K562 (cell line): ENCODE data around the gene INSR. TPM values are rescaled to one million over a fixed set of nuclear protein-coding genes. Genes with fewer than 3 reads are reported as not detected.

Experiments used
- ATAC-seq: fragments of 200-7000 bp; cut with Tn5 transposase; 3 replicates; pipeline ENCODE4 v1.9.1; 2020; ENCODE audit warnings: moderate library complexity
- BruUV-seq: library from RNA; stranded (reverse); fragments of 400-500 nt; replicated peaks from 2 replicates; lab custom pipeline; 2021; lab: Mats Ljungman, UMichigan
- CTCF ChIA-PET: fragments of 300-600 bp; formaldehyde crosslinking; extraction: SDS; loops from one replicate; lab custom pipeline; 2021; ENCODE audit warnings: low intra/inter-chr PET ratio; lab: Yijun Ruan, JAX
- POLR2A ChIA-PET: fragments of 300-600, 350-650 bp; sonication (Branson Sonifier 250); formaldehyde crosslinking; extraction: SDS; loops from one replicate; lab custom pipeline; 2021; ENCODE audit warnings: antibody characterized with exemption, inconsistent platforms; lab: Yijun Ruan, JAX
- DNase-seq, 4 experiments: peaks; one replicate each; pipeline versions ENCODE4 v3.0.0 to v3.0.0-alpha.2; 2011 to 2018; ENCODE audit warnings: low spot score in 3 of 4, mixed read lengths in 3 of 4; ENCODE audit errors: extremely low read depth in 1 of 4
- FAIRE-seq: peaks from 2 replicates; lab custom pipeline; 2011; peaks lifted over from hg19 to GRCh38; lab: Jason Lieb, UNC
- H2AFZ ChIP-seq: 2 replicates; pipeline ENCODE4 v1.6.0; 2011; ENCODE audit warnings: low read depth, low read length, control low read depth, inconsistent platforms
- H3K27ac ChIP-seq: fragments of 200-600 bp; 3 replicates; pipeline ENCODE4 v1.8.0; 2011; ENCODE audit warnings: low read depth, mild to moderate bottlenecking, control low read depth, inconsistent platforms, low read length, moderate library complexity, mixed read lengths; ENCODE audit errors: extremely low read depth
- H3K27me3 ChIP-seq, 2 experiments: fragments of 300-600 bp in 1 of 2; 2 replicates in 1 of 2; 3 replicates in 1 of 2; pipeline versions ENCODE4 v1.6.0 to v1.8.0; 2011; ENCODE audit warnings: inconsistent platforms in 2 of 2, low read length in 2 of 2, mild to moderate bottlenecking in 1 of 2, mixed read lengths in 1 of 2, moderate library complexity in 1 of 2; ENCODE audit not compliant: control insufficient read depth in 2 of 2, insufficient read depth in 2 of 2
- H3K36me3 ChIP-seq: fragments of 300-600 bp; 3 replicates; pipeline ENCODE4 v1.8.0; 2011; ENCODE audit warnings: mild to moderate bottlenecking, low read length, inconsistent platforms; ENCODE audit not compliant: control insufficient read depth, insufficient read depth
- H3K4me1 ChIP-seq, 2 experiments: fragments of 200-600 bp in 1 of 2; replicated peaks in 1 of 2; 2 replicates in 1 of 2; 3 replicates in 1 of 2; pipeline versions ENCODE4 v1.5.1 to v1.8.0; 2011; ENCODE audit warnings: inconsistent platforms in 2 of 2, low read length in 2 of 2, mild to moderate bottlenecking in 1 of 2, mixed read lengths in 1 of 2, moderate library complexity in 1 of 2; ENCODE audit not compliant: control insufficient read depth in 2 of 2, insufficient read depth in 2 of 2
- H3K4me2 ChIP-seq: 2 replicates; pipeline ENCODE4 v1.6.1; 2011; ENCODE audit warnings: low read length, control low read depth, inconsistent platforms, mixed read lengths; ENCODE audit not compliant: insufficient read depth
- H3K4me3 ChIP-seq: fragments of 200-600 bp; sonication (generic), shearing (Covaris generic); 2 replicates; pipeline ENCODE4 v1.5.1; 2016; ENCODE audit warnings: control low read depth, inconsistent platforms
- H3K79me2 ChIP-seq: fragments of 200-600 bp; 3 replicates; pipeline ENCODE4 v1.8.0; 2011; ENCODE audit warnings: low read length, inconsistent platforms; ENCODE audit not compliant: control insufficient read depth, insufficient read depth
- H3K9ac ChIP-seq, 2 experiments: 2 replicates each; pipeline versions ENCODE4 v1.6.0 to v1.6.1; 2011; ENCODE audit warnings: low read depth in 2 of 2, low read length in 2 of 2, control low read depth in 1 of 2, inconsistent platforms in 1 of 2, mild to moderate bottlenecking in 1 of 2, mixed read lengths in 1 of 2; ENCODE audit not compliant: insufficient read depth in 1 of 2
- H3K9me1 ChIP-seq: one replicate; pipeline ENCODE4 v1.6.0; 2011; ENCODE audit warnings: inconsistent platforms, mild to moderate bottlenecking, low read length, moderate library complexity; ENCODE audit not compliant: control insufficient read depth, insufficient read depth
- H3K9me3 ChIP-seq: replicated peaks from 2 replicates; pipeline ENCODE4 v1.5.1; 2011; ENCODE audit warnings: low read depth, low read length, inconsistent platforms; ENCODE audit not compliant: control insufficient read depth, insufficient read depth
- H4K20me1 ChIP-seq: replicated peaks from 2 replicates; pipeline ENCODE4 v1.6.1; 2011; ENCODE audit warnings: low read length, inconsistent platforms, mixed read lengths; ENCODE audit not compliant: control insufficient read depth, insufficient read depth
- ADNP ChIP-seq: fragments of 200-800 bp; sonication (Bioruptor generic); IDR thresholded peaks from 2 replicates; pipeline ENCODE4 v1.6.1; 2016; ENCODE audit warnings: missing genetic modification characterization, missing compliant biosample characterization
- ATF1 ChIP-seq, 2 experiments: fragments of 450-650 bp in 1 of 2; IDR thresholded peaks; 2 replicates each; pipeline ENCODE4 v1.6.1; 2016; ENCODE audit warnings: missing compliant biosample characterization in 1 of 2, missing genetic modification characterization in 1 of 2
- CBX1 ChIP-seq: sonication (generic); IDR thresholded peaks from 2 replicates; pipeline ENCODE4 v1.6.1; 2016; ENCODE audit warnings: antibody characterized with exemption, low read depth, mild to moderate bottlenecking
- IRF2 ChIP-seq: sonication (generic); formaldehyde crosslinking; IDR thresholded peaks from 2 replicates; pipeline ENCODE4 v1.8.1; 2022; ENCODE audit warnings: mild to moderate bottlenecking, missing genetic modification reagents
- L3MBTL2 ChIP-seq: fragments of 450-650 bp; IDR thresholded peaks from 2 replicates; pipeline ENCODE4 v1.6.1; 2016; ENCODE audit warnings: mild to moderate bottlenecking, moderate library complexity
- POLR2B ChIP-seq: fragments of 450-650 bp; IDR thresholded peaks from 2 replicates; pipeline ENCODE4 v1.6.1; 2018; ENCODE audit warnings: low read depth; ENCODE audit not compliant: partially characterized antibody
- RBM22 ChIP-seq: fragments of 200-400 bp; formaldehyde crosslinking; IDR thresholded peaks from 2 replicates; pipeline ENCODE4 v1.6.1; 2018; ENCODE audit warnings: low read length, low read depth; ENCODE audit not compliant: poor library complexity, severe bottlenecking
- ZNF12 ChIP-seq: sonication (generic); formaldehyde crosslinking; IDR thresholded peaks from 2 replicates; pipeline ENCODE4 v1.4.0; 2020; ENCODE audit warnings: mild to moderate bottlenecking, missing genetic modification reagents
- ZNF282 ChIP-seq: sonication (generic); formaldehyde crosslinking; IDR thresholded peaks from 2 replicates; pipeline ENCODE4 v1.8.1; 2023; ENCODE audit warnings: missing genetic modification reagents
- ZNF354B ChIP-seq: fragments of 250-450 bp; sonication (Bioruptor Pico); IDR thresholded peaks from 2 replicates; pipeline ENCODE4 v1.4.0; 2020
- ZNF699 ChIP-seq: fragments of 250-450 bp; sonication (Bioruptor Pico); IDR thresholded peaks from 2 replicates; pipeline ENCODE4 v1.8.0; 2021; ENCODE audit warnings: mild to moderate bottlenecking, moderate library complexity; ENCODE audit not compliant: insufficient replicate concordance
- WGBS: fragments of 100-300 bp; shearing (Covaris generic); methylation state at CpG from one replicate; pipeline ENCODE4 v1.1.6; 2016; ENCODE audit warnings: low coverage, mixed read lengths; ENCODE audit not compliant: insufficient coverage; ENCODE audit errors: missing lambda C conversion rate; 5-methylcytosine and 5-hydroxymethylcytosine counted together
- in situ Hi-C: fragments of 300-500 bp; cut with MboI; formaldehyde crosslinking; loops from 4 replicates; pipeline ENCODE4 v1.15.0; 2018; ENCODE audit warnings: inconsistent platforms, mixed read lengths
- intact Hi-C: fragments of 100-400 bp; cut with micrococcal nuclease; formaldehyde crosslinking; loops from 2 replicates; pipeline ENCODE4 v1.14.2; 2022
- polyA plus RNA-seq, 8 experiments: library from polyadenylated mRNA; depleted of rRNA in 4 of 8; stranded (reverse) in 5 of 8; unstranded in 3 of 8; fragments of >200 nt; fragmentation: Nextera tagmentation in 2 of 8; fragmentation: Illumina TruSeq in 1 of 8; extraction: Ambion mirVana in 2 of 8; extraction: Trizol in 1 of 8; gene quantifications; 2 replicates each; pipeline versions ENCODE4 v1.2.1 to v1.2.3, GENCODE V29; 2011 to 2014; ENCODE audit warnings: inconsistent platforms in 1 of 8, missing spikeins in 1 of 8
- total RNA-seq, 7 experiments: library from RNA; depleted of rRNA in 6 of 7; stranded (reverse); fragments of >200 nt in 6 of 7; fragmentation: Illumina TruSeq in 2 of 7; extraction: Trizol in 2 of 7; gene quantifications; 2 replicates each; pipeline versions ENCODE4 v1.2.1 to v1.2.3, GENCODE V29; 2011 to 2021; ENCODE audit warnings: low replicate concordance in 1 of 7
- TF ChIP-seq, protein P1 (sequence below): fragments of 250-450 bp; sonication (Bioruptor Pico); IDR thresholded peaks from 2 replicates; pipeline ENCODE4 v1.8.0; 2022; ENCODE audit warnings: moderate library complexity, mild to moderate bottlenecking, inconsistent platforms

Gene INSR
- total and polyA plus RNA-seq, 9 of the 15 experiments (the other 6 are each of a cell fraction or from before 2014, with no cell fraction given): 0.04 to 0.88 (median 0.41) TPM

- Histone ChIP-seq H3K9me3 (peaks cover 2% of the 10 kb centered on the region; the same call in 1 of the 2 replicates), H4K20me1 (no peaks in the 10 kb centered on the region), H2AFZ (no peak overlapping the region), H3K4me1 (no peaks in the 10 kb centered on the region)
- intact Hi-C loops: no loop called here
- no peak for FAIRE-seq
- 1% methylated on average over 17 of the region's 17 CpGs for WGBS
- no peak for ATAC-seq
- no peak for TF ChIP-seq POLR2B
- TF ChIP-seq ZNF354B: no peak
- TF ChIP-seq, protein P1, sequence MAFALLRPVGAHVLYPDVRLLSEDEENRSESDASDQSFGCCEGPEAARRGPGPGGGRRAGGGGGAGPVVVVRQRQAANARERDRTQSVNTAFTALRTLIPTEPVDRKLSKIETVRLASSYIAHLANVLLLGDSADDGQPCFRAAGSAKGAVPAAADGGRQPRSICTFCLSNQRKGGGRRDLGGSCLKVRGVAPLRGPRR (CRISPR knock-in tag): no peak
- no peak for TF ChIP-seq ZNF282 (CRISPR knock-in tag)
- TF ChIP-seq CBX1: no peak
- no peak for TF ChIP-seq L3MBTL2
- TF ChIP-seq RBM22: no peak
- TF ChIP-seq ZNF699 (CRISPR knock-in tag): no peak
- no peak for TF ChIP-seq ATF1 (CRISPR knock-in tag; IDR thresholded peaks at IDR 0.05)
- no peak for TF ChIP-seq ATF1 (tag; IDR thresholded peaks at IDR 0.05)
- TF ChIP-seq ZNF12 (CRISPR knock-in tag): no peak
- no peak for TF ChIP-seq ADNP (tag)
- no peak for TF ChIP-seq IRF2 (CRISPR knock-in tag)
- TF ChIP-seq, all 486 proteins: peak for 0
- ChIA-PET POLR2A (interaction anchor here (0.6 to 0.7 kb wide), 2 partner anchors 16 to 73 kb away, joined by 3 read pairs; no protein-coding TSS in a partner anchor), CTCF (no interaction called here)
- peaks cover 0 to 15% of the 10 kb centered on the region in 2 experiments; a peak in 2 of 5 replicates for H3K27me3 ChIP-seq
- no peaks in the 10 kb centered on the region for H3K9me1 ChIP-seq
- H3K36me3 ChIP-seq: no peaks in the 10 kb centered on the region
- H3K79me2 ChIP-seq: no peaks in the 10 kb centered on the region
- no peak overlapping the region for H3K9ac ChIP-seq
- H3K4me3 ChIP-seq: no peak overlapping the region
- H3K4me2 ChIP-seq: no peak overlapping the region
- in situ Hi-C loops: loop anchor here (10.0 kb wide), 1 partner anchor 229 kb away; no protein-coding TSS in a partner anchor
- H3K27ac ChIP-seq: no peak overlapping the region
- DNase-seq: no peak
- no TSS peak for BruUV-seq
These were observed 39.2 kb upstream of the INSR start for GRCh38 chr19:7333198-7334118.
